NB4 (cell line): Measurements from ENCODE around the gene MYO15B.
A peak's percentile ranks its signal among the peaks of the same experiment; 100 is the strongest.

Source experiments
- DNase-seq: peaks from one replicate; pipeline ENCODE4 v3.0.0; 2010; ENCODE audit warnings: low read depth
- H3K4me3 ChIP-seq: one replicate; pipeline ENCODE4 v1.5.1; 2011; ENCODE audit warnings: mild to moderate bottlenecking, low read depth, low read length, moderate library complexity
- MYC ChIP-seq: IDR thresholded peaks from 2 replicates; pipeline ENCODE4 v1.6.1; 2011; ENCODE audit warnings: low read depth, low read length
- POLR2A ChIP-seq: IDR thresholded peaks from 2 replicates; pipeline ENCODE4 v1.6.1; 2011; ENCODE audit warnings: mild to moderate bottlenecking; ENCODE audit not compliant: insufficient read length; ENCODE audit errors: extremely low read depth
- TF ChIP-seq, protein P1 (sequence below): IDR thresholded peaks from one replicate; pipeline ENCODE4 v1.5.1; 2012; ENCODE audit warnings: low read depth, low read length
- TF ChIP-seq, protein P2 (sequence below): IDR thresholded peaks from 2 replicates; pipeline ENCODE4 v1.6.1; 2011; ENCODE audit warnings: low read depth, low read length

Gene MYO15B

DNA sequence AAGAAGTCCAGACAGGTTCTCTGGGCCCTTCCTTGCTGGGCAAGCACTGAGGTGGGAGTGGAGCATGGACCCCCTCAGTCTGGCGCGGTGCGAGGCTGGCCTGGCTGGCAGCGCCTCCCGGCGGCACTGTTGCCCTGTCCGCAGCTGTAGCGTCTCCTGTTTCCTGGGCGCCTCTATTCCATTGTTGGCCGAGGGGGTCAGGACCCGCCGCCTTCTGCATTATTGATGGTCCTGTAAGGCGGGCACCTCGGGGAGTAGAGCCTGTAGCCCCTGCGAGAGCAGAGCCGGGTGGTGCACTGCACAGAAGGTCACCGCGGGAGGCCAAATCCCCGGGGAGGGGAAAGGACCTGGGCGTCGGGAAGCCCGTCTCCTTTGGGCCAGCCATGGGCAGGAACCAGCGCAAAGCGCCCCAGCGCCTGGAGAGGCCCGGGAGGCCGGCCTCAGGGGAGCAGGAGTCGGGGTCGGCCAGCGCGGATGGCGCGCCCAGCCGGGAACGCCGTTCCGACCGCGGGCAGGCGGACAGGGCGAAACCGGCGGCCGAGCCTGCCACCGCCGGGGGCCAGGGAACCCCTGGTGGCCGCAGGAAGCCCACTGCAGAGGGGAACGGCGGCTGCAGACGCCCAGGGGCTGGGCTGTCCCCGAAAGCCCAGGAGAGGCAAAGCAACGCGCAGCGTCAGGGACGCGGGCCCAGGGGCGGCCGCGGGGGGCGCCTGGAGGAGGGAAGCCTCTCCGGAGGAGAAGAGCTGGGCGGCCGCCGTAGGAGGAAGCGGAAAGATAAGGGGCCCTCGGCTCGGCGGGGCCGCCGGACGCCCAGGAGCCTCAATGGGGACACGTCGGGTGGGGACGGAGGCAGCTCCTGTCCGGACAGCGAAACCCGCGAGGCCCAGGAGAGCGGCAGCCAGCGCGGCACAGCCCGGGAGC, at the start of gene MYO15B:
Gene MYO15B, plus strand, starts transcription at position 126 of the 921 bp plus-strand sequence. Its CDS starts 258 bp downstream, at position 384.
- peak; percentile 87 for DNase-seq
- peak within 1 kb of the TSS; percentile 56 for H3K4me3 ChIP-seq
- TF ChIP-seq POLR2A, result peak; percentile 36
- TF ChIP-seq MYC, result no peak
- TF ChIP-seq, protein P1, sequence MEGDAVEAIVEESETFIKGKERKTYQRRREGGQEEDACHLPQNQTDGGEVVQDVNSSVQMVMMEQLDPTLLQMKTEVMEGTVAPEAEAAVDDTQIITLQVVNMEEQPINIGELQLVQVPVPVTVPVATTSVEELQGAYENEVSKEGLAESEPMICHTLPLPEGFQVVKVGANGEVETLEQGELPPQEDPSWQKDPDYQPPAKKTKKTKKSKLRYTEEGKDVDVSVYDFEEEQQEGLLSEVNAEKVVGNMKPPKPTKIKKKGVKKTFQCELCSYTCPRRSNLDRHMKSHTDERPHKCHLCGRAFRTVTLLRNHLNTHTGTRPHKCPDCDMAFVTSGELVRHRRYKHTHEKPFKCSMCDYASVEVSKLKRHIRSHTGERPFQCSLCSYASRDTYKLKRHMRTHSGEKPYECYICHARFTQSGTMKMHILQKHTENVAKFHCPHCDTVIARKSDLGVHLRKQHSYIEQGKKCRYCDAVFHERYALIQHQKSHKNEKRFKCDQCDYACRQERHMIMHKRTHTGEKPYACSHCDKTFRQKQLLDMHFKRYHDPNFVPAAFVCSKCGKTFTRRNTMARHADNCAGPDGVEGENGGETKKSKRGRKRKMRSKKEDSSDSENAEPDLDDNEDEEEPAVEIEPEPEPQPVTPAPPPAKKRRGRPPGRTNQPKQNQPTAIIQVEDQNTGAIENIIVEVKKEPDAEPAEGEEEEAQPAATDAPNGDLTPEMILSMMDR, result peak; percentile 31
- TF ChIP-seq, protein P2, sequence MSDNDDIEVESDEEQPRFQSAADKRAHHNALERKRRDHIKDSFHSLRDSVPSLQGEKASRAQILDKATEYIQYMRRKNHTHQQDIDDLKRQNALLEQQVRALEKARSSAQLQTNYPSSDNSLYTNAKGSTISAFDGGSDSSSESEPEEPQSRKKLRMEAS, result no peak

DNA sequence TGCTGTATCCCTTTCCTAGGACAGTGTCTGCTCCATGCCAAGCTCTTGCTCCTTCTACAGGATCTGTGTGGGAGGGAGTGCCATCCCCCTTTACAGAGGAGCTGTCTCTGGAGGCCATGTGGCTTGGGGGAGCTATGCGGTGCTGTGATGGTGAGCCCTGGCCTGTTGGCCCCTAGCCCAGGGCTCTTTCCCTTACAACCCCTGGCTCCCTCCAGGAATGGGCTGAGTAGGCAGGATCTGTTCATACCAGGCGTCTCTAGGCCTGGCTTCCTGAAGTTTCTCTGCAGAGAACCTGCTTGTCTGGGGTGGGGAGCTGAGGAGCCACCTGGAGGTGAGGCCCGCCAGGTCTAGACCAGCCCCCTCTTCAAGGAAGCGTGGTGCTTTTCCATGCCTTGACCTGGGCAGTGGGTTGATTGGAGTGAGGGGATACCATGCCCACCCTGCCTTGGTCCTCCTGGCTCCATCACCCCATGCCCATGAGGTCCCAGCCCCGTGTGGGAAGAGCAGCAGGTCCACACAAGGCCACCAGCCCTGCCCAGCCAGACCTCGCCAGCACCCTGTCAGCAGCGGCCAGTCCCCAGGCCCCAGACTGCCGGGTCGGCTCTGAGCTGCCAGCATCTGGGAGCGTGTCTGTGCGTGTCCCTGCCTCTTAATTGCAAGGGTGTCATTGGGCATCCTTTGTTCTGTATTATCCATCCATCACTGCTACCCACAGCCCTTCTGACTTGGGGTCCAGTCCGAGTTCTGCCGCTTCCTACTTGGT, 47.5 kb upstream of the MYO15B start:
- TF ChIP-seq, protein P2, result no peak
- TF ChIP-seq MYC (no peak), POLR2A (no peak)
- TF ChIP-seq, protein P1, result no peak
- no peak for DNase-seq
- H3K4me3 ChIP-seq, result no peak overlapping the region

DNA sequence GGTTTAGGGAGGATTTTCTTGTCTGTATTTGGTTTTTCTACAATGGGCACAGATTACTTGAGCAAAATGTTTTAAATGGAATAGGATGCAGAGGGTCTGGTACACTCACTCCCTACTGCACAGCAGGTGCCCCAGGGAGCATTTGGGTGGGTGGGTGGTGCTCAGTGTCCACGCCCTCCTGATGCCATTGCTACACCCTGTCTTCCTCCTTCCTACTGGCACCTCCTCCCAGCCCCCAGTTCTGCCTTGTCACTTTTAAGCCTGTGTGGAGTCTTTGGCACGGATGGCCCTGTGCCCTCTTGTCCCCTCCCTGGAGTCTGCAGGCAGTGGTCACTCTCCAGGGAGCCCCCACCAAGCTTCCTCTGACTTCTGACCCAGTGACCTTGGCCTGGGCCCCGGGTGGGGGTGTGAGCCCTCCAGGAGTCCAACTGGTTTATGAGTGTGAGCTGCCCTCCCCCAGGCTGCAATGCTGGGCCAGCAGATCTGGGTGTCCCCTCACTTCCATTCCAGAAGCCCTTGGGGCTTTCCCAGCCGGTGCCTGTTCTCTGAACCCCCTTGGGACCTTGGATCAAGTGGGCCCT, 46.6 kb upstream of the MYO15B start:
- H3K4me3 ChIP-seq, result no peak overlapping the region
- TF ChIP-seq, protein P1, result no peak
- TF ChIP-seq, protein P2, result no peak
- TF ChIP-seq MYC (no peak), POLR2A (no peak)

DNA sequence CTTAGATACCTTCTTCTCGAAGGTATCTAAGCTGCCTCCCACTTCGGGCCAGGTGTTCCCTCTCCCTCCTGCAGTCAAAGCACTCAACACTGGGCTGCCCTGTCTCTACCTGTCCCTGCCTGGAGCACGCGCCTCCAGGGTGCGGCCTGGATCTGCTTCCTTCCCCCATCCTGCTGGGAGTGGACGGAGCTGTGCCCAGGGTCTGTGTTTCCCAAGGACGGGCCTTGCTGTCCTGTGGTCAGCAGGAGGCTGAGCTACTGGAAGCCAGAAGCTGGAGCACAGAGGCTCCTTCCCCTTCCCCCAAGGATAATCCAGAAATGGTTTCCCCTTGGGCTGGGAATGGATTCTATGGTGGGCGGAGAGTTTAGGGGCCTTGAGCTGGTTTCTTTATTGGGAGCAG, 45.4 kb upstream of the MYO15B start:
- DNase-seq, result no peak
- no peak overlapping the region for H3K4me3 ChIP-seq
- TF ChIP-seq MYC, result no peak
- TF ChIP-seq POLR2A, result no peak
- TF ChIP-seq, protein P2, result no peak
- TF ChIP-seq, protein P1, result no peak

More for the DNA sequence above, 46.6 kb upstream of the MYO15B start:
- DNase-seq, result peak; percentile 24

DNA sequence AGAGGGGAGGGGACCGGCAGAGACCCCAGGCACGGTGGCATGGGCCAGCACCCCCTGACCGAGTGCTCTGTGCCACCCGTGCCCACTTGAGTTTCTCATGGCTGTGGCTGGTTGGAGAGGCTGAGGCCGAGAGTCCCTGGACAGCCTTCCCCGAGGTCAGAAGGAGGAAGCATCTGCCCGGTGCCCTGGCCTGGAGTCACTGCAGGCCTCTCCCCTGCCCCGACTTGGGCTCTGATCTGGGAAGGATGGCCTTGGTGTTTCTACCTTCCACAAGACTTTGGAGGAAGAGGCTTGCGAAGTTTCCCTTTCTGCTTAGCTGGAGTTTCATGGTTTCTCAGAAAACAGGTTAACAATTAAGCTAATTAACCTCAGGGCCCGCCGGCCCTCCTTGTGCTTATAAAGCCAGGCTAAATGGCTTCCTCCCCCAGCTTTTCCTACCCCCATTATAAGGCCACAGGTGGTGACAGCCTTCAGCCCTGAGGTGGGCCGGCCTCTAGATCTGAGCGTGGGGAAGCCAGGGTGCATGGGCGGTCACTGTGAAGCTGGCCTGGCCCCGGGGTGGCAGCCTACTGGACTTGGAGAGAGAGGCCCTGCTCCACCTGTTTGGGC, 44.8 kb upstream of the MYO15B start:
- no peak for DNase-seq
- no peak overlapping the region for H3K4me3 ChIP-seq
- TF ChIP-seq POLR2A, result no peak
- TF ChIP-seq, protein P1, result no peak
- no peak for TF ChIP-seq MYC
- TF ChIP-seq, protein P2, result no peak
